Left lung (tissue), 10 donors: ENCODE data around the gene C4BPA. TPM values are rescaled to one million over a fixed set of nuclear protein-coding genes. Genes with fewer than 3 reads are reported as not detected.
A peak's percentile ranks its signal among the peaks of the same experiment; 100 is the strongest.

Experiments used
- ATAC-seq: fragments of 200-7000 bp; cut with Tn5 transposase; one replicate; pipeline ENCODE4 v1.9.1; 2020; ENCODE audit warnings: moderate library complexity
- DNase-seq, 4 donors: peaks; one replicate each; pipeline ENCODE4 v3.0.0-alpha.2; 2013 to 2020
- H3K27ac ChIP-seq, 2 donors: fragments of 200-600 bp; sonication (generic) in 1 of 2; one replicate each; pipeline versions ENCODE4 v1.5.0 to v1.8.0; 2020 to 2021
- H3K27me3 ChIP-seq, 2 donors: fragments of 200-600 bp; sonication (generic) in 1 of 2; one replicate each; pipeline versions ENCODE4 v1.5.0 to v1.8.0; 2020 to 2021
- H3K36me3 ChIP-seq, 2 donors: fragments of 200-600 bp; sonication (generic) in 1 of 2; one replicate each; pipeline versions ENCODE4 v1.5.0 to v1.8.0; 2020 to 2021
- H3K4me1 ChIP-seq, 2 donors: fragments of 200-600 bp; one replicate each; pipeline ENCODE4 v1.8.0; 2021
- H3K4me3 ChIP-seq, 2 donors: fragments of 200-600 bp; sonication (generic) in 1 of 2; one replicate each; pipeline versions ENCODE4 v1.5.0 to v1.8.0; 2020 to 2021; ENCODE audit warnings: mild to moderate bottlenecking in 1 of 2
- H3K9me3 ChIP-seq, 2 donors: fragments of 200-600 bp; sonication (generic) in 1 of 2; one replicate each; pipeline versions ENCODE4 v1.5.0 to v1.8.0; 2020 to 2021
- intact Hi-C, 2 donors: fragments of 100-400 bp; cut with DNase I; formaldehyde crosslinking; loops; one replicate each; pipeline versions ENCODE4 v1.11.2 to v1.14.2; 2022
- polyA plus RNA-seq, 6 donors: library from polyadenylated mRNA; unstranded; fragments of 120-200 nt; gene quantifications; one replicate each; pipeline ENCODE4 v1.2.1, GENCODE V29; 2013; ENCODE audit not compliant: insufficient read length in 6 of 6
- total RNA-seq, 2 donors: library from RNA; stranded (reverse); fragmentation: NEBNext Ultra II Directional; extraction: Animal tissue kit (Norgen Biotek cat#: 25700); gene quantifications; one replicate each; pipeline ENCODE4 v1.2.1, GENCODE V29; 2021
- TF ChIP-seq, protein P1 (sequence below), 2 donors: fragments of 200-600 bp; sonication (generic) in 1 of 2; IDR thresholded peaks; one replicate each; pipeline versions ENCODE4 v1.5.0 to v1.8.0; 2021; ENCODE audit warnings: antibody characterized with exemption in 2 of 2
- donor health status: DM: no; HTN: yes; CAD: no.
- donor health status: DM: no; HTN: no; CAD: no.

C4BPA gene
- total and polyA plus RNA-seq, 8 donors: 0.31 to 32.1 (median 0.64) TPM

GRCh38 chr1:207085887-207086286 lies 18.1 kb upstream of the C4BPA start:
- ATAC-seq: no peak
- H3K27ac ChIP-seq: no peak overlapping the region
- no peak overlapping the region for H3K4me3 ChIP-seq
- TF ChIP-seq, protein P1, sequence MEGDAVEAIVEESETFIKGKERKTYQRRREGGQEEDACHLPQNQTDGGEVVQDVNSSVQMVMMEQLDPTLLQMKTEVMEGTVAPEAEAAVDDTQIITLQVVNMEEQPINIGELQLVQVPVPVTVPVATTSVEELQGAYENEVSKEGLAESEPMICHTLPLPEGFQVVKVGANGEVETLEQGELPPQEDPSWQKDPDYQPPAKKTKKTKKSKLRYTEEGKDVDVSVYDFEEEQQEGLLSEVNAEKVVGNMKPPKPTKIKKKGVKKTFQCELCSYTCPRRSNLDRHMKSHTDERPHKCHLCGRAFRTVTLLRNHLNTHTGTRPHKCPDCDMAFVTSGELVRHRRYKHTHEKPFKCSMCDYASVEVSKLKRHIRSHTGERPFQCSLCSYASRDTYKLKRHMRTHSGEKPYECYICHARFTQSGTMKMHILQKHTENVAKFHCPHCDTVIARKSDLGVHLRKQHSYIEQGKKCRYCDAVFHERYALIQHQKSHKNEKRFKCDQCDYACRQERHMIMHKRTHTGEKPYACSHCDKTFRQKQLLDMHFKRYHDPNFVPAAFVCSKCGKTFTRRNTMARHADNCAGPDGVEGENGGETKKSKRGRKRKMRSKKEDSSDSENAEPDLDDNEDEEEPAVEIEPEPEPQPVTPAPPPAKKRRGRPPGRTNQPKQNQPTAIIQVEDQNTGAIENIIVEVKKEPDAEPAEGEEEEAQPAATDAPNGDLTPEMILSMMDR (IDR thresholded peaks at IDR 0.05): no peak
- no peaks in the 10 kb centered on the region for H3K9me3 ChIP-seq
- DNase-seq: no peak
- H3K27me3 ChIP-seq: no peaks in the 10 kb centered on the region
- H3K4me1 ChIP-seq: peaks cover 0 to 25% of the 10 kb centered on the region in 2 donors
- intact Hi-C loops: loop anchor here in 1 of 2 donors (10.0 kb wide), 1 partner anchor 319 kb away; no protein-coding TSS in a partner anchor
- H3K36me3 ChIP-seq: peaks cover 0 to 5% of the 10 kb centered on the region in 2 donors

- H3K27ac ChIP-seq: no peak overlapping the region
- no peaks in the 10 kb centered on the region for H3K27me3 ChIP-seq
- no peak for DNase-seq
- H3K4me1 ChIP-seq: peaks cover 0 to 25% of the 10 kb centered on the region in 2 donors
- intact Hi-C loops: loop anchor here in 1 of 2 donors (10.0 kb wide), 1 partner anchor 317 kb away; no protein-coding TSS in a partner anchor
- H3K36me3 ChIP-seq: no peaks in the 10 kb centered on the region
- peak; percentile 11 for ATAC-seq
- TF ChIP-seq, protein P1 (IDR thresholded peaks at IDR 0.05): no peak
- H3K4me3 ChIP-seq: no peak overlapping the region
- no peaks in the 10 kb centered on the region for H3K9me3 ChIP-seq
Observed at GRCh38 chr1:207088161-207088560, 15.9 kb upstream of the C4BPA start.

DNA sequence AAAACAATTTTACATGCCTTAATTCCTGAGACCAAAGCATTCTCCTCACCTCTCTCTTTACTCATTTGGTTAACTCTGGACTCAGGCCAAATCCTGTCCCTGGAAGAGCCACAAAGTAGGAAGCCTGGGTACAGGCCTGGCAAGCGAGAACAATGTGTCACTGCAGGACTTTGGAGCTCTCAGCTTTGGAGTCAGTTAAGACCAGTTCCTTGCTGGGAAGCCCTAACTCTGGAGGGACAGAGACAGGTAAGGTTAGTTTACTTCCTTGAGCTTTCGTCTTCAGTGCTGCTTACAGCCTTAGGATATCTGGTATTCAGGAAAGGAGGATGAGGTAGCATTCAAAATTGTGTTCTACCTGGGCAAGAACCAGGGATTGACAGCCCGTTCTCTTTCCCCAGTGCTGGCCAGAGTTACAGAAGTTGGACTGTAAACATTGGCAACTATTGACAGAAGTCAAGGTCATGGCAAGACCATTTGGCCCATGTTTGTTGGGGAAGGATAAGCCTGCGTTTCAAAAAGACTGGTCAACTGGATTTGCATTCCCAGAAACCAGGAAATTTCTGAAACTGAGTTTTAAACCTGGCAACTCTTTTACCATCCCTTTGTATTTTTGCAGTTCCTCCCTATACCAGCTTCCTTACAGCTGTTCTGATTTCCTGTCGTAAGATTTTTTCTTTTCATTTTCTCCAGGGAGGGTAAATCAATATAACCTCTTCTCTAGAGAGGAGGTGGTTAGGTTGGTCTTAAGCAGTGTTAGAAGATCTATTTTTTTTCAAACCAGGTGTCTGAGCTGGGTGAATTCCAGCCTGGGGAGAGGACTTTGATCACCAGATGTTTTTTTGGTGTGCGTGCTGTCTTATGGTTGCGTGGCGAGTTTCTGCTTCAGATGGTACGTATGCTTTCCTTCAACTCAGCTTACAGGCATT lies 15.1 kb upstream of the C4BPA start, which contains the start of gene C4BPB:
TSS of gene C4BPB (plus strand) at position 160 of the 926 bp plus-strand sequence. CDS start at position 832, 672 bp downstream.
- TF ChIP-seq, protein P1 (IDR thresholded peaks at IDR 0.05): no peak
- ATAC-seq: peak; percentile 47
- no peaks in the 10 kb centered on the region for H3K9me3 ChIP-seq
- no peak within 1 kb of the TSS for H3K27ac ChIP-seq
- no peak within 1 kb of the TSS for H3K4me3 ChIP-seq
- no peaks in the 10 kb centered on the region for H3K36me3 ChIP-seq
- no peaks in the 10 kb centered on the region for H3K27me3 ChIP-seq
- DNase-seq: no peak
- intact Hi-C loops: loop anchor here in 1 of 2 donors (10.0 kb wide), 1 partner anchor 316 kb away; no protein-coding TSS in a partner anchor
- H3K4me1 ChIP-seq: peaks cover 0 to 23% of the 10 kb centered on the region in 2 donors

DNA sequence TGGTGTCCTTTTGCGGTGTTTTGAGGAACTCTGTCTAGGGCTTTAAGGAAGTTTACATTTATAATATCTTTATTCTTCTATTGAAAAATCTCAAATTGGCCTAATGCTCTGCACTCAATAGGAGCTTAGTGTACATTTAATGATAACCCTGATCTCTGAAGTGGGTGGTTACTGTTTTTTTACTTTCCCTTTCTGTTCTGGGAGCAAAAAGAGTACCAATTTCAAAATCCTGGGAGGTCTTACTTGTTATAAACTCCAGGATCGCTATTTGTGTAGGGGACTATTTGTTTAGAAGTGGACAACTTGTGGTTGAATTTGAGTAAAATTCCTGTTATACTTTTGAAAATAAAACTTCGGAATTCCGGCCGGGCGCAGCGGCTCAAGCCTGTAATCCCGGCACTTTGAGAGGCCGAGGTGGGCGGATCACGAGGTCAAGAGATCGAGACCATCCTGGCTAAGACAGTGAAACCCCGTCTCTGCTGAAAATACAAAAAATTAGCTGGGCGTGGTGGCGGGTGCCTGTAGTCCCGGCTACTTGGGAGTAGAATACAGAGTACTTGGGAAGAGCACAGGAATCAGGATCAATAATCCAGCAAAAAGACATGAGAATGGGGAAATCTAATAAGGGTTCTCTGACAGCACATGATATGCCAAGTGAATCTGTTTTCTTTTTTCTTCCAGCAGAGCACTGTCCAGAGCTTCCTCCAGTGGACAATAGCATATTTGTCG lies 14.2 kb upstream of the C4BPA start:
- intact Hi-C loops: loop anchor here in 1 of 2 donors (10.0 kb wide), 1 partner anchor 315 kb away; no protein-coding TSS in a partner anchor
- no peak for ATAC-seq
- no peak overlapping the region for H3K27ac ChIP-seq

More for the DNA sequence above, 14.2 kb upstream of the C4BPA start:
- Histone ChIP-seq H3K36me3 (no peaks in the 10 kb centered on the region), H3K9me3 (no peaks in the 10 kb centered on the region), H3K27me3 (no peaks in the 10 kb centered on the region), H3K4me1 (peaks cover 0 to 14% of the 10 kb centered on the region in 2 donors), H3K4me3 (no peak overlapping the region)
- no peak for DNase-seq
- TF ChIP-seq, protein P1 (IDR thresholded peaks at IDR 0.05): no peak
